ENCODE data around the gene MARCO.
"Not testable (repeated sequence)": the region's sequence is repeated elsewhere in the genome, so short reads cannot be mapped to it uniquely, and the experiment has no call there.

MARCO gene

GRCh38 chr2:119005051-119005450, 63.1 kb downstream of the MARCO start:
- DNase-seq (ENCODE audit: low read depth, low spot score), result no peak

GRCh38 chr2:119005555-119005954, 63.6 kb downstream of the MARCO start:
- no peak for DNase-seq (ENCODE audit: low read depth, low spot score)

GRCh38 chr2:119006441-119006840, 64.4 kb downstream of the MARCO start:
- no peak for DNase-seq (ENCODE audit: low read depth, low spot score)

- no peak for DNase-seq (ENCODE audit: low read depth, low spot score)
Measured at GRCh38 chr2:119008108-119008507, 66.1 kb downstream of the MARCO start.

DNA sequence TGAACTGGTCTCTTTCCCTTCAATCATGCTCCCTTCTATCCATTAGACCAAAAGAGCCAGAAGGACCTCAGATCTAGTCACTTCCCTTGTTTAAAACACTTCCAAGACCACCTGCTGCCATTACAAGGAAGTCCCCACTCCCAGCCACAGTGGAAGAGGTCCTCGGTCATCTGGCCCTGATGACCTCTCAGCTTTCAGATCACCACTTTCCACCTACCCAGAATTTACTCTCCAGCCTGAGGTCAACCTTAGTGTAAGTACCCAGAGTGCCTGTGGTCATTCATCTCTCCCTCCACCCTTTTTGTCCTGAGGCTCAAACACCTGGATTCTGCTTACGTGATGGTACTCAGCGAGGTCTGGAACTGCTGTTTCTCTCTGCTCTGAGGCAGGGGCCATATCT, 67.1 kb downstream of the MARCO start:
- DNase-seq (ENCODE audit: low read depth, low spot score), result no peak

- no peak for DNase-seq (ENCODE audit: low read depth, low spot score)
Measured at GRCh38 chr2:119010336-119010735, 68.3 kb downstream of the MARCO start.

DNA sequence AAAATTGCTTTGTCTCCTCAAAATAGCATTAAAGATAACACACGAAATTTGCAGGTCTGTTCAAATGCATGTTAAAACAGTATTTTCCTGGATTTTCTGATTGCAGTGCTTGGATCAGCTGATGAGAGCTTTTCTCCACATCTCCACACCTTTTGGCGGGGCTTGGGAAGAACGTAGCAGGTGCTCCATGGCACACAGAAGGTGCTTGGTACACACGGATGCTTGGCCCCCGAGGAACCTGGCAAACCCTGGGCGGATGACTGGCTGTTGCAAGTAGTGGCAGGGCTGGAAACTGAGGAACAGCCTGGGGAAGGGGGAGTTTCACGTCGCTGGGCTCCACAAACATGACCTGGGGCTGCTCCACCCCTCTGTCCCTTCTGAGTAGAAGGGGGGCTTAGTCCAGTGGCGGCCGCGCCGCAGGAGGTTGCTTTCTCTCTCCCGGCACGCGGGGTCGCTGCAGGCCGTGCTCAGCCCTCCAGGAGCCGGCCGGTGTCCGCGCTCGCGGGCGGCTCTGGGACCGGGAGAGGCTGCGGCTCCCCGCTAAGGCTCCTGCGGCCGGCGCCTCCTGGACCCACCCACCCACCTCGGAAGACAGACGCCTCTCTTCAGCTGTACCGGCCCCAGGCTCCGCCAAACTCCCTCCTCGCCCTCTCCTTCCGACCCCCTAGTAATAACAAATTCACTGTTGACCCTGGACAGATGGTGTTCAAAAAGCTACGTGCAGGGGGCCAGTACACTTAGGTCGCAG, 69.3 kb downstream of the MARCO start:
- no peak for DNase-seq (ENCODE audit: low read depth, low spot score)

GRCh38 chr2:119011910-119012209, 69.9 kb downstream of the MARCO start:
- DNase-seq (ENCODE audit: low read depth, low spot score), result no peak

DNA sequence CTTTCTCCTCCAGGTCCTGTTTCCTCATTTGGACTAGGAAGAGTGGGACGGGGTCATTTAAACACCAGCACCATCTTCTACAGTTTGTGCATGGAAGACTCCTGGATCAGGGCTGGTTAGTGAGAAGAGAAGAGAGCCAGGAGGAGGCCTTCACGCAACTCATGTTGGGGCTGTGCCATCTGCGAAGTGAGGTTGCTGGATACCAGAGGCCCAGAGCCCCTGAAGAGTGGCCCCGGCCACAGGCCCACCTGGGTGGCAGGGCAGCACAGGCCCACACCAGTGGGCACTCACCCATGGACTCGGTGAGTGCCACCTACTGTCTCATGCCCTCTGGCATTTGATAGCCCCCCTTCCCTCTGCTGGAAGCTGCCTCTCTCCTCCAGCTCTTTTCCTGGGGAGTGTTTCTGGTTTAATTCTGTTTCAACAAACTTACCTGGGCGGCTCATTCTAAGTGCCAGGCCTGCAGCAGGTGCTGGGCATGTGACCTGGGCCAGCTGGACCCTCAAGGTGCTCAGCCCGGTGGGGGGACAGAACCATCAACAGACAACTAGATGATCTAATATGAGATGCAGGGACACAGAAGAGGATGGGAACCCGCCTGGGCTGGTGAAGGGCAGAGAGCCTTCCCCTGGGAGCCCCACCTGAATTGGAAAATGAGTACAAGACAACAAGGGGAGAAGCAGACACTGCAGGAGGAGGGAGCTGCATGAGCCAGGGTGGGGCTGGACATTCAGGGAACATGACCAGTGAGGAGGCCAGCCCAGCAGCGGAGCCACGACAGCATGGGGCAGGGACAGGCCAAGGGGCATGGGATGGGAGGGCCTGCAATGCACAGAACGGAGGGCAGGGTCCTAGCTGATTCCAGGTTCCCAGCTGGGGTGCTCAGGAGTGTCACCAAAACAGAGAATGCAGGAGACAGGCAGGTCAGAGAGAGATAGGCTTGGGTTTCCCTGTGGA, 70.6 kb downstream of the MARCO start:
- DNase-seq (ENCODE audit: low read depth, low spot score), result no peak

DNA sequence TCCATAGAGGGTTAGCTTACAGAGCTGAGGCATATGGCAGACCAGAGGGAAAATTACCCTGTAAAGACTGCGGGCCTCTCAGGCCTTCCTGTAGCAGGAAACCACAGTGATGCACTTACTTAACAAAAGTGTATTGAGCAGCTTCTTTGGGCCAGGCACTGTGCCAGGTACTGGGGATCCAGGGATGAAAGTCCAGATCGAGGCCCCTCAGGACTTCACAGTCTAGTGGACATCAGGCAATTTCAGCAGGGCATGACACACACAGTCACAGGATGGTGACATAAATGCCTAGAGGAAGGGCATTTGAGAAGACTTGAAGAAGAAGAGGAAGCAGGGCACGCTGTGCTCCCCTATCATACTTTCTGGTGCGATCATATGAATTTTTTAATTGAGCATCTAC, 71.7 kb downstream of the MARCO start:
- DNase-seq (ENCODE audit: low read depth, low spot score), result no peak

GRCh38 chr2:119015845-119016244, 73.9 kb downstream of the MARCO start:
- no peak for DNase-seq (ENCODE audit: low read depth, low spot score)

GRCh38 chr2:119019521-119019920, 77.5 kb downstream of the MARCO start:
- DNase-seq (ENCODE audit: low read depth, low spot score), result no peak

- DNase-seq (ENCODE audit: low read depth, low spot score), result no peak
Measured at GRCh38 chr2:119022678-119023077, 80.7 kb downstream of the MARCO start.

- no peak for DNase-seq (ENCODE audit: low read depth, low spot score)
Measured at GRCh38 chr2:119023534-119023933, 81.5 kb downstream of the MARCO start.

- DNase-seq (ENCODE audit: low read depth, low spot score), result no peak
Measured at GRCh38 chr2:119024152-119024551, 82.2 kb downstream of the MARCO start.

DNA sequence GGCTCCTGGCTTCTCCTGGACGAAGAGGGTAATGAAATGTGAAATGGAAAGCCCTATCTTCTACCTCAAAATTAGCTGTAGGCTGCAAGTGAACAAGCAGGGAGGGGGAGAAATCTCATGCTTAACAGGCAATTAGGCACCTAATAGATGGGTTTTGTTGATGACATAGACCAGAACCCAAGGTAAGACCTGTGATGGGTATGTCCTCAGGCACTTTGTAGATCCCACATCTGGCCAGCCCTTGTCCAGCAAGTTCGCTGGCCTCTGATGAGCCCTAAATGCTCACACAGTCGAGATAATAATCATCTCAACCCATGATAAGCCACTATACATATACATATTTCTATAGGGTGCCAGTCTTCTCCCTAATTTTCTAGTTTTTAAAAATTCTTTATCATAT, 82.6 kb downstream of the MARCO start:
- no peak for DNase-seq (ENCODE audit: low read depth, low spot score)

DNA sequence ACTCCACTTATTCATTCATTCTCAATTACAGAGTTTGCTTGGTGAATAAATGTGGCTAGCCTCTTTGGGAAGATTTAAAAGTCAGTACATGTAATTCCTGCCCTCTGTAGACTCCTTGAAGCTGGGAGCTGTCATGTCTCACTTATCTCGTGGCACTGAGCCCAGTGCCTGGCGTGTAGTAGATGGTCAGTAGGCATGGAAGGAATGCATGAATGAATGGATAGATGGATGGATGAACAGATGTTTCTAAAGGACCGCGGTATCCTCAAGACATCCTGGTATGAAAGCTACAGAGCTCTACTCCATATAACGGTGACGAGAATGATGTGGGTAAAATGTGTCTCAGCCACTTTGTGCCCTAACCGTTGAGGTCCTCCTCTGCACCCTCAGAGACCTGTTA, 83.0 kb downstream of the MARCO start:
- DNase-seq (ENCODE audit: low read depth, low spot score), result no peak

- no peak for DNase-seq (ENCODE audit: low read depth, low spot score)
Measured at GRCh38 chr2:119025762-119026351, 83.9 kb downstream of the MARCO start.

DNA sequence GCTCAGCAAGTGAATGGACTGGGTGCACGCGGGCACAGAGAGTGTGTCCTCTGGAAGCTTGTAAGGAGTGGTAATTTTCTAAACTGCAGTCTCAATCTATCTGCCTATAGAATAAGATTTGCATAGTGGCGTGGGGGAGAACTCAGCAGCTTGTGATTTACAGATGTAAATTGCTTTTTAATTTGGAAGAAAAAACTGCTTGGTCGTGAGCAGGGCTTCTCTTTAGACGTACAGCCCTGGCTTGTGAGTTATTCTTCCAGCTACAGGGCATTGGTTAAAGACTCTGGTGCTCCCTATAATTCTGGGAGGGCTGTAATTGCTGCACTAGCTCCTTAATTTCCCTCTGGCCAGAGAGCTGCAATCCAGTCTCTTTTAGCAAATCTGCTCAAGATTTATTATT, 84.9 kb downstream of the MARCO start:
- no peak for DNase-seq (ENCODE audit: low read depth, low spot score)

DNA sequence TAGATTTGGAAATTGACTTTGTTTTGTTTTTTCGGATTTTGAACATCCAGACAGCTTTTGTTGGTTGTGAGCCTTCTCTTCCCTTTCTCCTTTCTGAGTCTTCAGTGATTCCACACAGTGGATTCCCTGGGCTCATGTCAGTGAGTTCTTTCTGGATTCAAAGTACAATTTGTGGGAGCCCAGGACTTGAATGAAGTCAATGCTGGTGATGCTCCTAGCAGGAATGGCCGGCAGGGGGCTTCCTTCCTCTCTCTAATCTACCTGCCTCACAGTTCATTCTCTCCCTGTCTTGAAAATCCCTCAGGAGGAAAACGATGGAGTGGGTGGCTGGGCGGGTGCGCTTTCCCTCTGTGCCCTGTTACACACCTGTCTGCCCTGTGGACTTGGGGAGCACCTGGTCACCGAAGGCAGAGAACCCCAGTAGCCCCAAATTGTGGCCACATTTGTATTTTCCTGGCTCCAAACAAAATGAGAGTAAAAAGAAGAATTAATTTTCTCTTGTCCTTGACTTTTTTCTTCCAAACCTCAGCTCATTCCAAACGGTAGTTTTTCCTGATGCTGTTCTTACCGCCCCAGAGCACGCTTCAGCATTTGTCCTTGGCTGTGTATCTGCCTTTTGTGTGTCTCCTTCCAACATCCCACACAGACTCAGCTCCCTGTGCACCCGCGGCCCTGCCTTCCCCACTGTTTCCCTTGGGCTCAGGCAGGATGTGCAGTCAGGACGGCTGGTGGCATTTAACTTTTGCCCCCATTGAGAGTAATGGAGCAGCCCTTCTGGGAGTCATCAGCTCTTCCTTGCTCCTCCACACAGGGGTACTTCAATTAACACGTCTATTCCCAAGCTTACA, 86.6 kb downstream of the MARCO start:
- DNase-seq (ENCODE audit: low read depth, low spot score), result no peak

DNA sequence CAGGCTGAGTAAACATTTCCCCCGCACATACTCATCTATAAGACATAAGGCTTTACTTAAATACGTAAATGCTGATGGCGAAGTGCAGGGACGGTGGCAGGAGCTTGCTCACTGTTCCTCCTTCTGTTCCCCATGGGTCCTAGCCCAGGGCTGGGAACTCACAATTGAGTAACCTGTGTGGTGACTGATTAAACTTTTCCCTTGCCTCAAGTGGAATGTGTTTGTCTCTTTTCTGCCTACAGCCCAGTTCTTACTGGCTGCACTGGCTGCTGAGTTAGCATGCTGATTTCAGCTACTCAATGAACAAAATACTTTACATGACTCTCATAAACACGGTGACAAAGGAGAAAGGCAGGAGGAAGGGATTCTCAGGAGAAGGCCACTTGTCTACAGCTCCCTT, 87.3 kb downstream of the MARCO start:
- DNase-seq (ENCODE audit: low read depth, low spot score), result no peak

DNA sequence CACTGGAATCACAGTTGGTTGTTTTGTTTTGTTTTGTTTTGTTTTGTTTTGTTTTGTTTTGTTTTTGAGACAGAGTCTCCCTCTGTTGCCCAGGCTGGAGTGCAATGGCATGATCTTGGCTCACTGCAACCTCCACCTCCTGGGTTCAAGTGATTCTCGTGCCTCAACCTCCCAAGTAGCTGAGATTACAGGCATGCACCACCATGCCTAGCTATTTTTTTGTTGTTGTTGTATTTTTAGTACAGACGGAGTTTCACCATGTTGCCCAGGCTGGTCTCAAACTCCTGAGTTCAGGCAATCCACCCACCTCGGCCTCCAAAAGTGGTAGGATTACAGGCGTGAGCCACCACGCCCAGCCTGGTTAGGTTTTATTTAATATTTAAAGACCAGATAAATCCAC, 95.9 kb downstream of the MARCO start:
- not testable (repeated sequence) for DNase-seq (ENCODE audit: low read depth, low spot score)
